GM11168 (cell line): ENCODE data around the gene TOPBP1.

Source experiments
- in situ Hi-C: fragments of 300-500 bp; cut with MboI; formaldehyde crosslinking; loops from one replicate; pipeline ENCODE4 v1.12.0; 2022; ENCODE audit warnings: low sequenced_read_pairs; ENCODE audit not compliant: unreplicated experiment

TOPBP1 gene

GRCh38 chr3:133675631-133676335, 14.0 kb upstream of the TOPBP1 start:
- in situ Hi-C loops = no loop called here

- in situ Hi-C loops = no loop called here
Observed at GRCh38 chr3:133674290-133674919, 12.7 kb upstream of the TOPBP1 start.

GRCh38 chr3:133673746-133674145, 12.0 kb upstream of the TOPBP1 start:
- in situ Hi-C loops = no loop called here

GRCh38 chr3:133672461-133672860, 10.7 kb upstream of the TOPBP1 start:
- in situ Hi-C loops = no loop called here

GRCh38 chr3:133670525-133670995, 8.8 kb upstream of the TOPBP1 start:
- in situ Hi-C loops = no loop called here

GRCh38 chr3:133669949-133670524, 8.3 kb upstream of the TOPBP1 start:
- in situ Hi-C loops = loop anchor here (10.0 kb wide), 1 partner anchor 125 kb away; no protein-coding TSS in a partner anchor

- in situ Hi-C loops = loop anchor here (10.0 kb wide), 1 partner anchor 128 kb away; no protein-coding TSS in a partner anchor
Observed at GRCh38 chr3:133667118-133667517, 5.4 kb upstream of the TOPBP1 start.

GRCh38 chr3:133665188-133665587, 3.4 kb upstream of the TOPBP1 start:
- in situ Hi-C loops = loop anchor here (10.0 kb wide), 1 partner anchor 130 kb away; no protein-coding TSS in a partner anchor

GRCh38 chr3:133663569-133664313, 2.0 kb upstream of the TOPBP1 start:
- in situ Hi-C loops = loop anchor here (10.0 kb wide), 1 partner anchor 131 kb away; no protein-coding TSS in a partner anchor

GRCh38 chr3:133662278-133662651, 524 bp upstream of the TOPBP1 start:
- in situ Hi-C loops = loop anchor here (10.0 kb wide), 1 partner anchor 133 kb away; no protein-coding TSS in a partner anchor

GRCh38 chr3:133659806-133660205, 1.9 kb downstream of the TOPBP1 start:
- in situ Hi-C loops = loop anchor here (10.0 kb wide), 1 partner anchor 135 kb away; no protein-coding TSS in a partner anchor

- in situ Hi-C loops = no loop called here
Observed at GRCh38 chr3:133655731-133656515, 5.8 kb downstream of the TOPBP1 start.

GRCh38 chr3:133649486-133650068, 12.2 kb downstream of the TOPBP1 start:
- in situ Hi-C loops = no loop called here

- in situ Hi-C loops = no loop called here
Observed at GRCh38 chr3:133644768-133645167, 17.0 kb downstream of the TOPBP1 start.

- in situ Hi-C loops = no loop called here
Observed at GRCh38 chr3:133643611-133644010, 18.1 kb downstream of the TOPBP1 start.

- in situ Hi-C loops = no loop called here
Observed at GRCh38 chr3:133641254-133641653, 20.5 kb downstream of the TOPBP1 start.

- in situ Hi-C loops = no loop called here
Observed at GRCh38 chr3:133633439-133633838, 28.3 kb downstream of the TOPBP1 start.

GRCh38 chr3:133629146-133629545, 32.6 kb downstream of the TOPBP1 start:
- in situ Hi-C loops = no loop called here

- in situ Hi-C loops = no loop called here
Observed at GRCh38 chr3:133627789-133628188, 34.0 kb downstream of the TOPBP1 start.
